ENCODE measurements around the gene KRTAP2-3.

Gene KRTAP2-3

DNA sequence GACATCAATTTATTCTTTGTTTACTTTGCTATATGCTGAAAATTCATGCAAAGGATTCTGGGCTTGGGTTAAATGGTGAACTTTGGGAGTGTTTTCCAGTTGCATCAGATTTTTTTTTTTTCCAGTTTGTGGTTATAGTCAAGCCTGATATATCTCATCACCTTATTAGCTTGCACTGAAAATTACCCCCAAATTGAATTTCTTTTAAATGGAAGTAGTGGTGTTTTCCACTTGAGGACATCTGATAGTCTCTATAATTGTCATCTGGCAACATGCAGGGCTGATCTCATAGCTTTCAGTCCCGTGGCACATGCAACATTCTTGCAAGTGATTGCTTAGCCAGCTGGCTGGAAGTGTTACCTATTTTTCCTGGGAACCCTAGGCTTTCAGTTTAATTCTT lies 46.3 kb downstream of the KRTAP2-3 start:
- no peak overlapping the region for H3K27ac ChIP-seq (ENCODE audit: low read length)
- peaks cover 25% of the 10 kb centered on the region for H3K27me3 ChIP-seq (ENCODE audit: low read depth, low read length)
- H2AFZ ChIP-seq (ENCODE audit: low read depth, low read length): no peak overlapping the region
- no peaks in the 10 kb centered on the region for H3K79me2 ChIP-seq (ENCODE audit: low read length)
- TF ChIP-seq EZH2phosphoT487 (IDR thresholded peaks at IDR 0.05; ENCODE audit: low read depth): no peak
- TF ChIP-seq, protein P1, sequence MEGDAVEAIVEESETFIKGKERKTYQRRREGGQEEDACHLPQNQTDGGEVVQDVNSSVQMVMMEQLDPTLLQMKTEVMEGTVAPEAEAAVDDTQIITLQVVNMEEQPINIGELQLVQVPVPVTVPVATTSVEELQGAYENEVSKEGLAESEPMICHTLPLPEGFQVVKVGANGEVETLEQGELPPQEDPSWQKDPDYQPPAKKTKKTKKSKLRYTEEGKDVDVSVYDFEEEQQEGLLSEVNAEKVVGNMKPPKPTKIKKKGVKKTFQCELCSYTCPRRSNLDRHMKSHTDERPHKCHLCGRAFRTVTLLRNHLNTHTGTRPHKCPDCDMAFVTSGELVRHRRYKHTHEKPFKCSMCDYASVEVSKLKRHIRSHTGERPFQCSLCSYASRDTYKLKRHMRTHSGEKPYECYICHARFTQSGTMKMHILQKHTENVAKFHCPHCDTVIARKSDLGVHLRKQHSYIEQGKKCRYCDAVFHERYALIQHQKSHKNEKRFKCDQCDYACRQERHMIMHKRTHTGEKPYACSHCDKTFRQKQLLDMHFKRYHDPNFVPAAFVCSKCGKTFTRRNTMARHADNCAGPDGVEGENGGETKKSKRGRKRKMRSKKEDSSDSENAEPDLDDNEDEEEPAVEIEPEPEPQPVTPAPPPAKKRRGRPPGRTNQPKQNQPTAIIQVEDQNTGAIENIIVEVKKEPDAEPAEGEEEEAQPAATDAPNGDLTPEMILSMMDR (IDR thresholded peaks at IDR 0.05; ENCODE audit: low read depth, low read length): no peak
- H3K4me3 ChIP-seq (ENCODE audit: low read length): no peak overlapping the region
- no peaks in the 10 kb centered on the region for H3K9me3 ChIP-seq (ENCODE audit: insufficient read depth, low read length)
- no peak overlapping the region for H3K9ac ChIP-seq (ENCODE audit: low read length)
- H3K36me3 ChIP-seq (replicated peaks; ENCODE audit: low read depth, low read length): no peaks in the 10 kb centered on the region
- no peak overlapping the region for H3K4me2 ChIP-seq (ENCODE audit: low read length)
- H4K20me1 ChIP-seq (ENCODE audit: insufficient read depth, low read length): no peaks in the 10 kb centered on the region
- H3K4me1 ChIP-seq (ENCODE audit: low read length): no peaks in the 10 kb centered on the region

DNA sequence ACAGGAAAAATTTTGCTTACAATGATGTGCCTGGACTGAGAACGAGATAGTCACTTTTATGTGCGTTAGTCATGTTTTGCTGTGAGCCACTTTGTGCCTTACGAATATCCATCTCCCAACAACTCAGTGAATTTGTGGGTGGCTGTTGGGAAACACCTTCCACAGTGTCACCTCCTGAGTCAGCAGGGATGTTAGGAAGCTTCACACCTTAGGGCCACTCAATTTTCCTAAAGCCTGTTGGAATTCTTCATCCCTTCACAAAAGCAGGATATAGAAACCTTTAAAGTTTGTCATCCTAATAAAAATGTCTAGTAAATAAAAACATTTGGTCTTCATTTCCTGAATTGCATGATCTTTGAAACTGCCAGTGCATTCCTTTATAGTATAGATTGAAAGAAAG lies 46.7 kb downstream of the KRTAP2-3 start:
- no peak overlapping the region for H3K4me2 ChIP-seq (ENCODE audit: low read length)
- no peak overlapping the region for H3K27ac ChIP-seq (ENCODE audit: low read length)
- TF ChIP-seq EZH2phosphoT487 (IDR thresholded peaks at IDR 0.05; ENCODE audit: low read depth): no peak
- TF ChIP-seq, protein P1 (IDR thresholded peaks at IDR 0.05; ENCODE audit: low read depth, low read length): no peak
- no peak overlapping the region for H2AFZ ChIP-seq (ENCODE audit: low read depth, low read length)
- no peaks in the 10 kb centered on the region for H3K4me1 ChIP-seq (ENCODE audit: low read length)
- H3K79me2 ChIP-seq (ENCODE audit: low read length): no peaks in the 10 kb centered on the region
- H3K9me3 ChIP-seq (ENCODE audit: insufficient read depth, low read length): no peaks in the 10 kb centered on the region
- H4K20me1 ChIP-seq (ENCODE audit: insufficient read depth, low read length): no peaks in the 10 kb centered on the region
- no peak overlapping the region for H3K9ac ChIP-seq (ENCODE audit: low read length)
- H3K4me3 ChIP-seq (ENCODE audit: low read length): no peak overlapping the region
- H3K27me3 ChIP-seq (ENCODE audit: low read depth, low read length): peaks cover 25% of the 10 kb centered on the region
- H3K36me3 ChIP-seq (replicated peaks; ENCODE audit: low read depth, low read length): no peaks in the 10 kb centered on the region

DNA sequence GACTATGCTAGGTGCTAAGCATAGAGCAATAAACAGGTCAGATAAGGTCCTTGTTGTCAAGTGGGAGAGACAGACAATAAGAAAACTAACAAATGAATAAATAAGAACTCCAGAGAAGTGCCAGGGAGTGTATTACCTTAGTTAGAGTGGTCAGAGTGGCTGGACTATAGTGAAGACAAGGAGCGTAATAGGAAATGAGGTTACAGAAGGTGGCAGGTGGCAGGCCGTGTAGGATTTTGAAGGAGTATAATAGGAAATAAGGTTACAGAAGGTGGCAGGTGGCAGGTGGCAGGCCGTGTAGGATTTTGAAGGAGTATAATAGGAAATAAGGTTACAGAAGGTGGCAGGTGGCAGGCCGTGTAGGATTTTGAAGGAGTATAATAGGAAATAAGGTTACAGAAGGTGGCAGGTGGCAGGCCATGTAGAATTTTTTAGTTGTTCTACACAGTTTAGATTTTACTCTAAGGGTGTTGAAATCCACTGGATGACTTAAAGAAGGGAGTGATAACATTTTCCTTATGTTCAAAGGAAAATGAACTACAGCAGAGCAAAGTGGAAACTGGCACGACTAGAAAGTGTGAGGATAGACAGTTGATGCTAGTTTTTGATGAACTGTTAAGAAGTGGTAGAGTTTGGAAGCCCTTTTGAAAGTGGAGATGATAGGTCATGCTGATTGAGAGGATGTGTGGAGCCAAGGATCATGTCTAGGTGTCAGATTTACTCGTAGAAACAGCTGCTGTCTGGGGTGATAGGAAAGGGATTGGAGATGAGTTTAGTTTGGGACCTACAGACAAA lies 47.4 kb downstream of the KRTAP2-3 start:
- H2AFZ ChIP-seq (ENCODE audit: low read depth, low read length): no peak overlapping the region
- H3K4me3 ChIP-seq (ENCODE audit: low read length): no peak overlapping the region
- H4K20me1 ChIP-seq (ENCODE audit: insufficient read depth, low read length): no peaks in the 10 kb centered on the region
- H3K27me3 ChIP-seq (ENCODE audit: low read depth, low read length): peaks cover 25% of the 10 kb centered on the region
- no peak overlapping the region for H3K4me2 ChIP-seq (ENCODE audit: low read length)
- H3K27ac ChIP-seq (ENCODE audit: low read length): no peak overlapping the region
- no peaks in the 10 kb centered on the region for H3K79me2 ChIP-seq (ENCODE audit: low read length)
- no peaks in the 10 kb centered on the region for H3K4me1 ChIP-seq (ENCODE audit: low read length)
- no peaks in the 10 kb centered on the region for H3K36me3 ChIP-seq (replicated peaks; ENCODE audit: low read depth, low read length)
- no peak for TF ChIP-seq EZH2phosphoT487 (IDR thresholded peaks at IDR 0.05; ENCODE audit: low read depth)
- TF ChIP-seq, protein P1 (IDR thresholded peaks at IDR 0.05; ENCODE audit: low read depth, low read length): no peak
- no peaks in the 10 kb centered on the region for H3K9me3 ChIP-seq (ENCODE audit: insufficient read depth, low read length)
- H3K9ac ChIP-seq (ENCODE audit: low read length): no peak overlapping the region

DNA sequence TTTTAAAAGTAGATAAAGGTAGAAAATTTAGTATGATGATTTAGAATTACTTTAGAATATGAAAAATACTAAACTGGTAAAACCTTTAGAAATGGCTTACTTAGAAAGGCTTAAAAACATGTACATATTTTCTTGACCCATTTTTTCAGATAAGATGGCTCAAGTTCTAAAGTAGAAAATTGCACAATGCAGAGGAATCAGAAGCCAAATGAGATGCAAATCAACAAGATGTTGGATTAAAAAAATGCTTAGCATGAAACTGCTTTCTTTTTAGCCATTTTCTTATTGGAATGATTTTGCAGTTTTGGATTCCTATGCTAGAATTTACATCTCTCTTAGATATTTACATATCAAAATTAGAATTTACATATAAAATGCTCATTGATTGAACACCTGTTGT lies 49.5 kb downstream of the KRTAP2-3 start:
- TF ChIP-seq, protein P1 (IDR thresholded peaks at IDR 0.05; ENCODE audit: low read depth, low read length): no peak
- TF ChIP-seq EZH2phosphoT487 (IDR thresholded peaks at IDR 0.05; ENCODE audit: low read depth): no peak
- Histone ChIP-seq H2AFZ (ENCODE audit: low read depth, low read length) (no peak overlapping the region), H3K9me3 (ENCODE audit: insufficient read depth, low read length) (no peaks in the 10 kb centered on the region), H3K27me3 (ENCODE audit: low read depth, low read length) (peaks cover 17% of the 10 kb centered on the region), H3K79me2 (ENCODE audit: low read length) (no peaks in the 10 kb centered on the region), H3K36me3 (replicated peaks; ENCODE audit: low read depth, low read length) (no peaks in the 10 kb centered on the region), H3K9ac (ENCODE audit: low read length) (no peak overlapping the region), H3K4me1 (ENCODE audit: low read length) (no peaks in the 10 kb centered on the region), H3K4me3 (ENCODE audit: low read length) (no peak overlapping the region), H3K27ac (ENCODE audit: low read length) (no peak overlapping the region), H4K20me1 (ENCODE audit: insufficient read depth, low read length) (no peaks in the 10 kb centered on the region), H3K4me2 (ENCODE audit: low read length) (no peak overlapping the region)

Data from OCI-LY3 (cell line).